ENCODE data around the gene LILRB5.
"Not testable (repeated sequence)": the region's sequence is repeated elsewhere in the genome, so short reads cannot be mapped to it uniquely, and the experiment has no call there.

The LILRB5 gene

GRCh38 chr19:54257116-54257480 is at the start of gene LILRB5:
Gene LILRB5, minus strand, starts transcription at chr19:54257273. Its CDS starts 80 bp downstream, at chr19:54257193.
- DNase-seq (ENCODE audit: low read depth) = no peak

- no peak for DNase-seq (ENCODE audit: low read depth)
Measured at GRCh38 chr19:54305141-54305540, 48.1 kb upstream of the LILRB5 start.

GRCh38 chr19:54302257-54302656 is 45.2 kb upstream of the LILRB5 start:
- DNase-seq (ENCODE audit: low read depth) = no peak

- no peak for DNase-seq (ENCODE audit: low read depth)
Measured at GRCh38 chr19:54299515-54299914, 42.4 kb upstream of the LILRB5 start.

- DNase-seq (ENCODE audit: low read depth) = no peak
Measured at GRCh38 chr19:54299126-54299498, 42.0 kb upstream of the LILRB5 start.

GRCh38 chr19:54298357-54299125 is 41.5 kb upstream of the LILRB5 start:
- no peak for DNase-seq (ENCODE audit: low read depth)

- no peak for DNase-seq (ENCODE audit: low read depth)
Measured at GRCh38 chr19:54297759-54298305, 40.8 kb upstream of the LILRB5 start.

GRCh38 chr19:54294539-54294938 is 37.5 kb upstream of the LILRB5 start:
- no peak for DNase-seq (ENCODE audit: low read depth)

GRCh38 chr19:54289160-54289559 is 32.1 kb upstream of the LILRB5 start:
- not testable (repeated sequence) for DNase-seq (ENCODE audit: low read depth)

GRCh38 chr19:54287456-54287855 is 30.4 kb upstream of the LILRB5 start:
- peak; percentile 20 for DNase-seq (ENCODE audit: low read depth)

- DNase-seq (ENCODE audit: low read depth) = not testable (repeated sequence)
Measured at GRCh38 chr19:54286283-54286682, 29.2 kb upstream of the LILRB5 start.

GRCh38 chr19:54285427-54286056 is 28.5 kb upstream of the LILRB5 start:
- DNase-seq (ENCODE audit: low read depth) = not testable (repeated sequence)

GRCh38 chr19:54282686-54283470 is 25.8 kb upstream of the LILRB5 start:
- DNase-seq (ENCODE audit: low read depth) = no peak

GRCh38 chr19:54281729-54282075 is 24.6 kb upstream of the LILRB5 start:
- not testable (repeated sequence) for DNase-seq (ENCODE audit: low read depth)

GRCh38 chr19:54281007-54281728 is 24.1 kb upstream of the LILRB5 start, which contains the start of gene LILRB2:
Gene LILRB2, minus strand, starts transcription at chr19:54281110. Its CDS starts 614 bp downstream, at chr19:54280496.
- no peak for DNase-seq (ENCODE audit: low read depth)

- DNase-seq (ENCODE audit: low read depth) = not testable (repeated sequence)
Measured at GRCh38 chr19:54280441-54280840, 23.4 kb upstream of the LILRB5 start.

- DNase-seq (ENCODE audit: low read depth) = not testable (repeated sequence)
Measured at GRCh38 chr19:54280025-54280424, 23.0 kb upstream of the LILRB5 start.

- no peak for DNase-seq (ENCODE audit: low read depth)
Measured at GRCh38 chr19:54279406-54279962, 22.4 kb upstream of the LILRB5 start.

GRCh38 chr19:54278571-54279195 is 21.6 kb upstream of the LILRB5 start:
- not testable (repeated sequence) for DNase-seq (ENCODE audit: low read depth)

- not testable (repeated sequence) for DNase-seq (ENCODE audit: low read depth)
Measured at GRCh38 chr19:54278056-54278455, 21.0 kb upstream of the LILRB5 start.

- not testable (repeated sequence) for DNase-seq (ENCODE audit: low read depth)
Measured at GRCh38 chr19:54277111-54277615, 20.1 kb upstream of the LILRB5 start.
